ELR (cell line): ENCODE results near the gene UTP18.
A peak's percentile ranks its signal among the peaks of the same experiment; 100 is the strongest.
"Not testable (repeated sequence)": the region's sequence is repeated elsewhere in the genome, so short reads cannot be mapped to it uniquely, and the experiment has no call there.

Experiments used
- DNase-seq: peaks from one replicate; pipeline ENCODE4 v3.0.0-alpha.2; 2015; ENCODE audit warnings: low read depth

Gene UTP18

GRCh38 chr17:51258756-51259563 is 1.4 kb upstream of the UTP18 start:
- peak; percentile 59 for DNase-seq

DNA sequence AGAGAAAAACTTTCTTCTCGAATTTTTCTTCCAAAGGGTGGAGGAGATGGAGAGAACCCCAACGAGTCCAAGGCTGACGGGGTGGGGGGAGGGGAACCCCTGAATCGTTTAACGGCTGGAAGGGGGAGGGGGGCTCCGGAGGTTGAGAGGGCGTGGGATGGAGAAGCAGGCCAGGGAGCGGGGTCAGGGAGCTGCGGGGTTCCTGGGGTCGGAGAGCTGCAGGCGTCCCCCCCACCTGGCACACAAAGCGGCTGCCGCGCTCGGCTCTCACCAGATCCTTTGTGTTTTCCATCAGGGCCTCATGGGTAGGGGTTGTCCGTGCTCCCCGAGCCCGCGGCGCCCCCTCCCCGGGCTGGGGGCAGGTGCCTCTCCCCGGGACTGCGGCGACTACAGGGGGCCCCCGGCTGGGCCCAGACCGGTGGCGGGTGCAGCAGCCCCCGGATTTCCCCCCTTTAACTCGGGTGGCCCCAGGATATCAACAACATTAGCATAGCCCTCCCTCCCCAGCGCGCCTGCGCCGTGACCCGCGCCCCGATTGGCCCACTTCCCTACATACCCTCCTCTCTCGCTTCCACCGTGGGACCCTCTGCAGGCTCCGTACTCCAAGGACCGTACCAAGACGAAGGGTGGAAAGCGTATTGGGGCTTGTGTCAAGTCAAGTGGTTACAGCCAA is 646 bp upstream of the UTP18 start, which contains the start of gene MBTD1:
MBTD1 (minus strand) TSS at position 486 of the 673 bp plus-strand sequence. CDS start 34,888 bp downstream, outside the sequence.
- DNase-seq = peak; percentile 98

DNA sequence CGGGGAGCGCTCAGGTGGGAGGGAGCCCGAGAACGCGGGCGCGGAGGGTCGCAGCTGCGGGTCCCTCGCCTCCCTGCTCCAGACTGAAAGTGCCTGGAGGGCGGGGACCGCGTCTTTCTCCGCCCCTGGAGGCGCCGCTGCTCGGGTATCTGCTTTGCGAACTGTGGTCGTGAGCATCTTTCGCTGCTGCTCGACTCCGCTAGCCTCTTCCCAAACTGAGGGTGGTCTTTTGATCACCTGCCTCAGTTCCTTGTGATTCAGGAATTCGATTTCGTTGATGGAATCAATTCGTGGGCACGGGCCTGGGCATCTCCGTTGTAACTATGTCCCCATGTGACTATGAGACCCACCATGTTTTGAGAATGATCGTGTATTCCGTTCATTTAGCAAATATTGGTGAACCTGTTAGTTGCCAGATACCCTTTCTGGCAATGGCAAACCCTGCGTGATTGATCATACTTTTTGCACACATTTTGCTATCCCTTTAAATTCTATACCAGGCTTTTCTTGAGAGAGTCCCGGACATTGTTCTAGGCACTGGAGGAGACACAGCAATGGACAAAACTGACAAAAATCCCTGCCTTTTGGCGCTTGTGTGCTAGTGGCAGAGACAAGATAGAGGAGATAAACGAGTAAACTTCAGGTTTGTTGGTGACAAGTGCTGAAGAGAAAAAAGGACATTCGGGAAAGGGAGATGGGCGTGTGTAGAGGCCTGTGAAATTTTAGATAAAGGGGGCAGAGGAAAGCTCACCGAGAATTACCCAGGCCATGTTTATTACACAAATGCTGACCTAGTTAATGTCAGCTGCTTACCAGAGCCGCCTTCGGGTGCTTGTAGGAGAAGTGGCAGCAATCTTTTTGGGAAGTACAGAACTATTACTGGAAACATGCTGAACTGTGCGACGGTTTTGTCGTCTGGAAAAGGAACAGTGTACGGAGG is 948 bp downstream of the UTP18 start:
- DNase-seq = peak; percentile 7

GRCh38 chr17:51263006-51263405 is 2.7 kb downstream of the UTP18 start:
- peak; percentile 59 for DNase-seq

- peak; percentile 35 for DNase-seq
Measured at GRCh38 chr17:51264466-51264865, 4.1 kb downstream of the UTP18 start.

- no peak for DNase-seq
Measured at GRCh38 chr17:51269991-51270390, 9.6 kb downstream of the UTP18 start.

DNA sequence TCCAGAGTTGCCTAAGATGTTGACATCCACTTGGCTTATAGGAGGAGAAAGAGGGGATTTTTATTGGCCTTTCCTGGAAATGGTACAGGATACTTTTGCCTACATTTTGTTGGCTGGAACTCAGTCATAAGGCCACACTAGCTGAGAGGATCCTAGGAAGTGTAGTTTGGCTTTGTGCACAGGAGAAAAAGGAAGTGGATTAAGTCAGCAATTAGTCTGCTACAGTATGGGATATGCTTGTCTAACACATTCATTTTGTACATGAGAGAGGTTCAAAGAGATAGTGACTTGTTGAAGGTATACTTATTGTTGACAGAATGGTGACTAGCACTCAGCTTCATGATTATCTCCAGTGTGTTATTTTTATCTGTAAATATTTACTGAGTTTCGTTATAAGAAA is 10.3 kb downstream of the UTP18 start:
- DNase-seq = no peak

- DNase-seq = no peak
Measured at GRCh38 chr17:51272812-51273211, 12.5 kb downstream of the UTP18 start.

GRCh38 chr17:51275381-51275780 is 15.0 kb downstream of the UTP18 start:
- DNase-seq = peak; percentile 75

DNA sequence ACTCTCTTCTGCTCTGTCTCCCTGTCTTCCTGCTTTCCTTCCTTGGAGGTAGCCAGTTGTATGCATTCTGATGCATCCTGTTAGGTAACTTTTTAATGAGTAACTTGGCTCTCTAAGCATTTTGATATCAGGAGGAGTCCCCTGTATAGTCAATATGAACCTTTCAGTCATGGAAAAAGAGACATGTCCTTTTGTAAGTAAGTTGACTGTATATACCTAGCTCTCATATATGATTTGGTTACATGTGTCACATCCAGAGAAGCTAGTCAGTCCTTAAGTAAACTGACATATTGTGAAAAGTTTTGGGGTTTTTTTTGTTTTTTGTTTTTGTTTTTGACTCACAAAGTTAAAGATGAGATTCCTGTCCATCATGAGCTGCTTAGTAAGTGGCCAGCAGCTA is 18.8 kb downstream of the UTP18 start:
- DNase-seq = no peak

- DNase-seq = no peak
Measured at GRCh38 chr17:51287412-51287811, 27.1 kb downstream of the UTP18 start.

DNA sequence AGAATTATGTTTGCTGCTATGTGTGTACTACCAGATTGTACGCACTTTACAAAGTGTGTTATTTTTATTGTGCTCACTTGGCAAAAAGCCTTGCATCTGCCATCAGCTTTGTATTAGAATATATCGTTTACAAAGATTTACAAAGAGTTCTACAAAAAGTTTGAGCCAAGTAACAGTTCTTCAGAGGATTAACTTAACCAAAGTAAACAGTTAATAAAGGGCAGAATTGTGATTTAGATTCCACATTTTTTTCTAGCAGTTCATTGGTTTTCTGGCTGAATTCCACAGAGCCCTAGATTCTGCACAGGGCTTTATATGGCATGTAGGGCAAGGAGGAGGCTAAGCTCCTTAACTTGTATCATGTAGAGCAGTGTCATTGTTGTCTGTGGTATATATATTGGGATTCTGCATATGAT is 29.4 kb downstream of the UTP18 start:
- DNase-seq = no peak

DNA sequence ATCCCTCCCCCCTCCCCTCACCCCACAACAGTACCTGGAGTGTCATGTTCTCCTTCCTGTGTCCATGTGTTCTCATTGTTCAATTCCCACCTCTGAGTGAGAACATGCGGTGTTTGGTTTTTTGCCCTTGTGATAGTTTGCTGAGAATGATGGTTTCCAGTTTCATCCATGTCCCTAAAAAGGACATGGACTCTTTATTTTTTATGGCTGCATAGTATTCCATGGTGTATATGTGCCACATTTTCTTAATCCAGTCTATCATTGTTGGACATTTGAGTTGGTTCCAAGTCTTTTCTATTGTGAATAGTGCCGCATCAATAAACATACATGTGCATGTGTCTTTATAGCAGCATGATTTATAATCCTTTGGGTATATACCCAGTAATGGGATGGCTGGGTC is 34.0 kb downstream of the UTP18 start:
- DNase-seq = not testable (repeated sequence)

DNA sequence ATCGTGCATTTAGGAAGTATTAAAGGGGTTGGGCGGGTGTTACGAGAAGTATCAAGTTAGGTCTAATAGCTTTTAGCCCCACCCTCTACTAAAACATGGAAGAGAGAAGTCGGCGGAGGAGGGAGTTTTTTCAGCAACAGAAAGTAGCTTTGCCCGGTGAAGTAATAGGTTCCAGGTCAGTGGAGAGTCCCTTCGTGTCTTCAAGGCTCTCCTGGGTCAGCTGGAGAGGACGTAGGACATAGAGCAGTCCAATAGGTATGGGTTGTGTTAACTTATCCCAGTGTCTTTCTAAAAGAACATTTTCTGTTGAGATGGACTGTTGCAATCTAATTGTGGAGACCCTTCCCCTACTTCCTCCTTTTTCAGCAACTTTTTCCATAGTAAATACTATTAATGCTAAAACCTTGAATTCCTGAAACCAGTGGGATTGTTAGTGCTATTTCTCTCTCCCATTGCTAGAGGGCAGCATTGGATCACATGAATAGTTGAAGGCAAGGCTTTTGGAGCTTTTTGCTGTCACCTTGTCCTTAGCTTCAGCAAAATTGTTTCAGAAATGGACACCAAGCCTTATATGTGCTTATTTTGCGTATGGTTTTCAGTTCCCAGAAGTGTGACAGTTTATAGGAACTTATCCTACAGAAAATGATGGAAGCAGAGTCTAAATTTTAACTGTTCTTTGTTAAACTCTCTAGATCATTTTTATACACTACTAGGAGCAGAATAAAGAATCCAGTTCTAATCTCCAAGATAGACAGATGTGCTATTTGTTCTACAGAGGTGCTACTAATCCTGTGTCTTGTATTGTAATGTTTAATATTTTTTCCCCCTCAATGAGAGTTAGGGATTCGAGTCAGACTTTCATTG is 38.4 kb downstream of the UTP18 start:
- peak; percentile 67 for DNase-seq

DNA sequence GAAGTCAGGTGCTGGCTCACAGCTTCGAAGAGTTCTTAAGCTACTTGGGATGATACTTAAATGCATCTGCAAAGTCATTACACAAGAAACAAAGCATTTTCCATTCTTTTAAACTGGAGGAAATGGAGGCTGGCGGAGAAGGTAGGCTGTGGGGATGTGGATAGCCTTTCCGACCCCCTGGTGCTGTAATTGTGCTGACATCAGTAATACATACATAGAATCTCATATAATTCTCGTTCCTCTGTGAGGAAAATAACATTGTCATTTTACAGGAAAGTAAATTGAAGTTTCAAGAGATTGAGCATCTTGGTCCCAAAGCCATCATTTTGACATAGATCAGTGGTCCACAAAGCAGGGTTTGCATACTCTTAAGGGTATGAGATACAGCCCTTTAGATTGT is 39.5 kb downstream of the UTP18 start:
- DNase-seq = no peak

DNA sequence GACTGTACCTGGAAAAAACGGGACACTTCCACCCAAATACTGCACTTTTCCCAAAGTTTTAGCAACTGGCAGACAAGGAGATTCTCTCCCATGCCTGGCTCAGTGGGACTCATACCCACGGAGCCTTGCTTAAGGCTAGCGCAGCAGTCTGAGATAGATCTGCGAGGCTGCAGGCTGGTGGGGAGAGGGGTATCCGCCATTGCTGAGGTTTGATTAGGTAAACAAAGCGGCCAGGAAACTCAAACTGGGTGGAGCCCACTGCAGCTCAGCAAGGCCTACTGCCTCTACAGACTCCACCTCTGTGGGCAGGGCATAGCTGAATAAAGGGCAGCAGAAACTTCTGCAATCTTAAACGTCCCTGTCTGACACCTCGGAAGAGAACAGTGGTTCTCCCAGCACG is 44.8 kb downstream of the UTP18 start:
- no peak for DNase-seq

DNA sequence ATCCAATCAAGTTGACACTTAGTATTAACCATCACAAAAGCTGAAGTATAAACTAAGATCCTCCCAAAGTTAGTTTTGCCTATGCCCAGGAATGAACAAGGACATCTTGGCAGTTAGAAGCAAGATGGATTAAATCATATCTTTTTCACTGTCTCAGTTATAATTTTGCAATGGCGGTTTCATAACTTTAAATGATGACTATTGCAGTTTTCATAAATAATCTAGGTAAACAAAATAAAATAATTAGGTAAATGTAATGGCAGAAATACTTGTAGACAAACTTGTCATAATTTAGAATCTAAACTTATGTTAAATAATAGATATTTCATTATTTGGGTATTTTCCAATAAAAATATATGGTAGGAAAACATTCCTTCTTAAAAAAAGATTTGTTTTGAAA is 51.7 kb downstream of the UTP18 start:
- not testable (repeated sequence) for DNase-seq

DNA sequence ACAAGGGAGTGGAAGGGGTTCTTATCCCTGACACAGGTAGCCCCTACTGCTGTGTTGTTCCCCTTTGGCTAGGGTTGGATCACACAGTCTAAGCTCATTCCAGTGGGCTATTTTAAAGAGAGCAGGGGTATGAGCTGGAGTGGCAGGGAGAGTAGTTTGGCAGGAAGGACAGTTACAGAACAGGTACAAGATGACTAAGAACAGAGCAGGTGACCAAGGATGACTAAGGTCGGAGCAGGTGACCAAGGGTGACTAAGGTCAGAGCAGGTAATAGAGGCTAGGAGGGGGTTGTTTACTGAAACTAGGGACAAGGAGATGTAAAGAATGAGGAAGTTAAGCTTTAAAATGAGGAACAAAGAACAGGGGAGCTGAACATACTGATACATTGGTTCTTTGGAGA is 58.8 kb downstream of the UTP18 start:
- DNase-seq = no peak

DNA sequence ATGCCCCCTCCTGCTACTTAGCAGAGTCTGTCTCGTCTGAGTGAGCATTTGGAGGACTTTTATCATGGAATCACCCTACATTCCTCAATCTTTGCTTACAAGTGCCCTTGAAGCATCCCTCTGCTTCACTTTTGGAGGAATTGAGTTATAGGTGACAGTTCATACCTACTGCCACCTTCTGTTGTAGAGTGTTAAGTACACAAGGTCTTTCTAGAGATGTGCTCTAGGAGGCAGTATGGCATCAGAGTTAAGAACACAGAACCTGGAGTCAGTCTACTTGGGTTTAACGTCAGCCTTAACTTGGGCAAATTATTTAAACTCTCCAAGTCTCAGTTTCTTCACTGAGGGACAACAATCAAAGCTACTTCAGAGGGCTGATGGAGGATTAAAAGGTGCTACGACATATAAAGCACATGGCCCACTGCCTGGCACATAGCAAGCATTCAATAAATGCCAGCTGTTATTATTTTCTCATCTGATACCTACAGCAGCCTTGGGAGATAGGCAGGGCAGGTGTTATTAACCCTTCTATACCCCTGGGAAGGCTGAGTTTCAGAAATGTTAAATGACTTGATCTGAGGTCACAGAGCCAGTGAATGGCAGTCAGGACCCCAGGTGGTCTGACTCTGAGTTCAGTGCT is 62.2 kb downstream of the UTP18 start:
- DNase-seq = peak; percentile 54

DNA sequence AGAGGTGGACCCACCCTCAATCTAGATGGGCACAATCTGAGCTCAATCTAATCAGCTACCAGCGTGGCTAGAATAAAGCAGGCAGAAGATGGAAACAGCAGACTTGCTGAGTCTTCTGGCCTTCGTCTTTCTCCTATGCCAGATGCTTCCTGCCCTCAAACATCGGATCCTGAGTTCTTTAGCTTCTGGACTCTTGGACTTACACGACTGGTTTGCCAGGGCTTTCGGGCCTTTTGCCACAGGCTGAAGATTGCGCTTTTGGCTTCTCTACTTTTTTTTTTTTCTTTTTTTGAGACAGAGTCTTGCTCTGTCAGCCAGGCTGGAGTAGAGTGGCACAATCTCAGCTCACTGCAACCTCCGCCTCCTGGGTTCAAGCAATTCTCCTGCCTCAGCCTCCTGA is 65.1 kb downstream of the UTP18 start:
- no peak for DNase-seq
